ENCODE measurements around the gene MGRN1. TPM values are rescaled to one million over a fixed set of nuclear protein-coding genes. Genes with fewer than 3 reads are reported as not detected.

MGRN1 gene
- total RNA-seq, 4 donors from 2014 or later = 32.5 to 86.4 (median 57.6) TPM

DNA sequence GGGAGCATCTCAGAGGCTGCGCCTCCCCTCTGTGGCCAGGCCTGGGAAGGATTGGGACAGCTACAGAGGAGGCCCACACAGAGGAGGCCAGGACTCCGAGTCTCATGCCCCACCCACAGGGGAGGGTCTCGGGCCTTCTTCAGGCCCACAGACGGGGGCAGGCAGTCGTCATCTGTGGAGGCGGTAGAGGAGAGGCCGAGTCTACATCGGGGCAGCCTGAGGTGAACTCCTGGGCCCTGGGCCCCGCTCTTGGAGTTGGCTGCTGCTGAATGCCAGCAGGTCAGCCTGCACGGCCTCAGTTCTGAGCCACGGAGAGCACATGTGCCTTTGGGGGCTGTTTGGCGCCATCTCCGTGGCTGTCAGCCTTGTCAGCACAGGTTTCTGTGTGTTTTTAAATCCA is 60.7 kb downstream of the MGRN1 start:
- Histone ChIP-seq H3K4me1 (no peaks in the 10 kb centered on the region), H3K9me3 (no peaks in the 10 kb centered on the region), H3K27me3 (no peaks in the 10 kb centered on the region), H3K27ac (no peak overlapping the region), H3K4me3 (replicated peaks in 1 of 3) (no peak overlapping the region), H3K36me3 (peaks cover 39 to 41% of the 10 kb centered on the region in 2 donors)
- intact Hi-C loops (cut with DNase I) = no loop called here
- 79 to 93% methylated on average over 4 to 12 of the region's 13 CpGs for WGBS, 2 donors
- no peak for DNase-seq
- TF ChIP-seq POLR2A (IDR thresholded peaks at IDR 0.05) (no peak), CTCF (IDR thresholded peaks at IDR 0.05) (no peak)

DNA sequence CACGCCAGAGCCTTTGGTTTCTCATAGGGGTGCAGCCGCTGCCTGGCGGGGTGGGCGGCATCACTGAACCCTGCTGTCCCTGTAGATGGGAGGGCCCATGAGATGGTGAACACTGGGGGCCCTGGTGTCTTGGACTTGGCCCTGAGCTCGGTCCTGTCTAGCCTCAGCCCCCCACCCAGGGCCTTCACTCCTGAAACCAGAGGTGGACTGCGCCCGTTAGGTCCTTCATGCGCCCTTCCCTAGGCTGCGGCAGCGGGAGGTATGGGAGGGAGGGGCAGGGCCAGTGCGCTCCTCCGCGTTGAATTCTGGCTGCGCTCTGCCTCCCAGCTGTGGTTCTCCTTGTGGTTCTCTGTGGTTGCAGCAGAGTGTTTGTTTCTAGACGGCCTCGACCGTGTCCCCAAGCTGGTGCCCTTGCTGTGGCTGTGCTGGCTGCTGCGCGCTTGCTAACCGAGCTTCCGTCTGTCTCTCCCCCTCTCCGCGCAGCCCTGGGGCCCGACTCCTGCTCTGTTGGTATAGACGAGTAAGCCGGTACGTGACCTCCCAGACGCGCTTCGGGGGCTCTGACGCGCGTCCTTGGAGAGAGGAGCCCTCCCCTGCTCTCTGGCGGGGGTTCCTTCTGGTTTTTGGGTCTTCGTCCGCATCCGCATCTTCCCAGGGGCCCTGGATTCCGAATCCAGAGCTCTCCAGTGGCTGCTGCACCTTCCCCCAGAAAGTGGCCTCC is 61.3 kb downstream of the MGRN1 start:
- Histone ChIP-seq H3K36me3 (peaks cover 39 to 41% of the 10 kb centered on the region in 2 donors), H3K27me3 (no peaks in the 10 kb centered on the region), H3K4me3 (replicated peaks in 1 of 3) (no peak overlapping the region), H3K4me1 (no peaks in the 10 kb centered on the region), H3K9me3 (no peaks in the 10 kb centered on the region), H3K27ac (no peak overlapping the region)
- intact Hi-C loops (cut with DNase I) = no loop called here
- WGBS, 2 donors = 95 to 98% methylated on average over 31 of the region's 38 CpGs
- no peak for TF ChIP-seq CTCF (IDR thresholded peaks at IDR 0.05)
- no peak for TF ChIP-seq POLR2A (IDR thresholded peaks at IDR 0.05)
- no peak for DNase-seq

DNA sequence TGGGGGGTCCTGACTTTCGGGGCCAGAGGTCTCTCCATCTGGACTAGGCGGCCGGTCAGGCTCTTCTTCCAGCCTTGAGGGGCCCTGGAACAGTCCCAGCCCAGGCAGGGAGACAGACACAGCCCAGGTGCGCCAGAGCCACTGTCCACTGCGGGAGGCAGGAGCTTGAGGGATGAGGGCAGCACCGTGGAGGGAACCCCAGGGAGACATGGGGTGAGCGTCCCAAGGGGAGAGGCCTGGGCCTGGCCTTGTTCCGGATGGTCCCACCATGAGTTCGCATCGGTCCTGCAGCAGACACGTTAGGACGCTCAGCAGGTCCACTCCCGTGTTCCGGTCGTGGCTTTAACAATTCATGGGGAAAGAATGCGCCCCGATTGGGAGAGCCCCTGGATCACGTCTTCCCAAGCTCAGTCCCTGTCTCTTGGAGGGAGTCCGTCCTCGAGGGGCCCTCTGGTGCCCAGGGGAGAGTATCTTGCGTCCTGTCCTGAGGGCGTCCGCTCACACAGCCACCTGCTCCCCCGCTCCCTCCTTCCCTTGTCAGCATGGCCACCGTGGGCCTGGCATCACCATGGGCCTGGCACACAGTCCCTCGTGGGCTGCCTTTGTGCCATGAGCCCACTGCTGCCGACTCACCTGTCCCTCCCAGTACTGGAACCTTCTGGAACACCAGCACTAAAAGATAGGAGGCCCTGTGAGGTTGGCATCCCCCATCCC is 62.0 kb downstream of the MGRN1 start:
- H3K4me1 ChIP-seq = no peaks in the 10 kb centered on the region
- no peak for DNase-seq
- TF ChIP-seq CTCF (IDR thresholded peaks at IDR 0.05) = no peak
- TF ChIP-seq POLR2A (IDR thresholded peaks at IDR 0.05) = no peak
- intact Hi-C loops (cut with DNase I) = no loop called here
- H3K9me3 ChIP-seq = no peaks in the 10 kb centered on the region
- peaks cover 39 to 41% of the 10 kb centered on the region in 2 donors for H3K36me3 ChIP-seq
- no peak overlapping the region for H3K27ac ChIP-seq
- 89 to 94% methylated on average over 23 to 26 of the region's 27 CpGs for WGBS, 2 donors
- H3K27me3 ChIP-seq = no peaks in the 10 kb centered on the region
- no peak overlapping the region for H3K4me3 ChIP-seq (replicated peaks in 1 of 3)

- H3K27me3 ChIP-seq = no peaks in the 10 kb centered on the region
- intact Hi-C loops (cut with DNase I) = no loop called here
- H3K4me1 ChIP-seq = peaks cover 2% of the 10 kb centered on the region in 2 donors
- peaks cover 32 to 35% of the 10 kb centered on the region in 2 donors for H3K36me3 ChIP-seq
- H3K27ac ChIP-seq = no peak overlapping the region
- H3K9me3 ChIP-seq = no peaks in the 10 kb centered on the region
- WGBS, 2 donors = 90 to 91% methylated on average over 4 to 5 of the region's 8 CpGs
- TF ChIP-seq CTCF (IDR thresholded peaks at IDR 0.05) = no peak
- no peak for TF ChIP-seq POLR2A (IDR thresholded peaks at IDR 0.05)
- no peak for DNase-seq
- H3K4me3 ChIP-seq (replicated peaks in 1 of 3) = no peak overlapping the region
Observed at GRCh38 chr16:4687416-4687815, 62.8 kb downstream of the MGRN1 start.
